ENCODE results near the gene FAM171A1. TPM values are rescaled to one million over a fixed set of nuclear protein-coding genes. Genes with fewer than 3 reads are reported as not detected.
"Not testable (repeated sequence)": the region's sequence is repeated elsewhere in the genome, so short reads cannot be mapped to it uniquely, and the experiment has no call there.

FAM171A1 gene
- total RNA-seq, 2 experiments from 2014 or later: 3.3 to 4.0 TPM

- H3K36me3 Mint-ChIP-seq: no peaks in the 10 kb centered on the region
- no peak overlapping the region for H3K4me3 Mint-ChIP-seq
- ChIA-PET POLR2A (no interaction called here), CTCF (interaction anchor here (1.3 kb wide), 1 partner anchor 7 kb away, joined by 3 read pairs; no protein-coding TSS in a partner anchor)
- intact Hi-C loops (cut with micrococcal nuclease): no loop called here
- no peaks in the 10 kb centered on the region for H3K4me1 Mint-ChIP-seq (ENCODE audit: low read depth)
- no peak for DNase-seq
- H3K27ac Mint-ChIP-seq: no peak overlapping the region
- no peaks in the 10 kb centered on the region for H3K9me3 Mint-ChIP-seq
- no peaks in the 10 kb centered on the region for H3K27me3 Mint-ChIP-seq
Observed at GRCh38 chr10:15393139-15393825, 22.2 kb upstream of the FAM171A1 start.

- H3K4me3 Mint-ChIP-seq: no peak overlapping the region
- intact Hi-C loops (cut with micrococcal nuclease): no loop called here
- H3K27me3 Mint-ChIP-seq: no peaks in the 10 kb centered on the region
- no peaks in the 10 kb centered on the region for H3K4me1 Mint-ChIP-seq (ENCODE audit: low read depth)
- no peak for DNase-seq
- no peaks in the 10 kb centered on the region for H3K9me3 Mint-ChIP-seq
- H3K36me3 Mint-ChIP-seq: no peaks in the 10 kb centered on the region
- CTCF ChIA-PET: no interaction called here
- POLR2A ChIA-PET: no interaction called here
- H3K27ac Mint-ChIP-seq: no peak overlapping the region
Observed at GRCh38 chr10:15391491-15391890, 20.4 kb upstream of the FAM171A1 start.

GRCh38 chr10:15388172-15388571 lies 17.1 kb upstream of the FAM171A1 start:
- H3K36me3 Mint-ChIP-seq; DNase-seq; H3K4me1 Mint-ChIP-seq (ENCODE audit: low read depth); CTCF ChIA-PET; POLR2A ChIA-PET; H3K9me3 Mint-ChIP-seq; intact Hi-C loops (cut with micrococcal nuclease); H3K4me3 Mint-ChIP-seq; H3K27ac Mint-ChIP-seq: not testable (repeated sequence)
- peaks cover 17% of the 10 kb centered on the region for H3K27me3 Mint-ChIP-seq

GRCh38 chr10:15387021-15387420 lies 15.9 kb upstream of the FAM171A1 start:
- intact Hi-C loops (cut with micrococcal nuclease): no loop called here
- ChIA-PET POLR2A (no interaction called here), CTCF (no interaction called here)
- no peak for DNase-seq
- no peak overlapping the region for H3K27ac Mint-ChIP-seq
- H3K9me3 Mint-ChIP-seq: no peaks in the 10 kb centered on the region
- H3K27me3 Mint-ChIP-seq: peaks cover 21% of the 10 kb centered on the region
- no peak overlapping the region for H3K4me3 Mint-ChIP-seq
- no peaks in the 10 kb centered on the region for H3K4me1 Mint-ChIP-seq (ENCODE audit: low read depth)
- H3K36me3 Mint-ChIP-seq: no peaks in the 10 kb centered on the region

GRCh38 chr10:15385552-15386455 lies 14.7 kb upstream of the FAM171A1 start:
- no peak for DNase-seq
- H3K27me3 Mint-ChIP-seq: peaks cover 27% of the 10 kb centered on the region
- H3K4me1 Mint-ChIP-seq (ENCODE audit: low read depth): no peaks in the 10 kb centered on the region
- H3K36me3 Mint-ChIP-seq: no peaks in the 10 kb centered on the region
- no peak overlapping the region for H3K27ac Mint-ChIP-seq
- H3K4me3 Mint-ChIP-seq: no peak overlapping the region
- CTCF ChIA-PET: interaction anchor here (1.4 kb wide), 1 partner anchor 8 kb away, joined by 3 read pairs; no protein-coding TSS in a partner anchor
- POLR2A ChIA-PET: no interaction called here
- intact Hi-C loops (cut with micrococcal nuclease): no loop called here
- no peaks in the 10 kb centered on the region for H3K9me3 Mint-ChIP-seq

- Mint-ChIP-seq H3K27ac (no peak overlapping the region), H3K9me3 (no peaks in the 10 kb centered on the region), H3K4me3 (no peak overlapping the region), H3K36me3 (no peaks in the 10 kb centered on the region), H3K4me1 (ENCODE audit: low read depth) (no peaks in the 10 kb centered on the region), H3K27me3 (peaks cover 36% of the 10 kb centered on the region)
- no peak for DNase-seq
- intact Hi-C loops (cut with micrococcal nuclease): no loop called here
- POLR2A ChIA-PET: no interaction called here
- CTCF ChIA-PET: no interaction called here
Observed at GRCh38 chr10:15381420-15381819, 10.3 kb upstream of the FAM171A1 start.

- H3K36me3 Mint-ChIP-seq: no peaks in the 10 kb centered on the region
- intact Hi-C loops (cut with micrococcal nuclease): loop anchor here (10.0 kb wide), 2 partner anchors 254 to 384 kb away; no protein-coding TSS in a partner anchor
- no peak overlapping the region for H3K4me3 Mint-ChIP-seq
- H3K27ac Mint-ChIP-seq: no peak overlapping the region
- H3K4me1 Mint-ChIP-seq (ENCODE audit: low read depth): no peaks in the 10 kb centered on the region
- ChIA-PET CTCF (no interaction called here), POLR2A (no interaction called here)
- DNase-seq: no peak
- H3K27me3 Mint-ChIP-seq: peaks cover 28% of the 10 kb centered on the region
- no peaks in the 10 kb centered on the region for H3K9me3 Mint-ChIP-seq
Observed at GRCh38 chr10:15379078-15379477, 8.0 kb upstream of the FAM171A1 start.

- Mint-ChIP-seq H3K4me3 (no peak overlapping the region), H3K27me3 (peaks cover 28% of the 10 kb centered on the region), H3K4me1 (ENCODE audit: low read depth) (peaks cover 2% of the 10 kb centered on the region), H3K36me3 (no peaks in the 10 kb centered on the region), H3K27ac (no peak overlapping the region), H3K9me3 (no peaks in the 10 kb centered on the region)
- intact Hi-C loops (cut with micrococcal nuclease): loop anchor here (10.0 kb wide), 2 partner anchors 254 to 384 kb away; no protein-coding TSS in a partner anchor
- ChIA-PET POLR2A (no interaction called here), CTCF (no interaction called here)
- no peak for DNase-seq
Observed at GRCh38 chr10:15378569-15378968, 7.5 kb upstream of the FAM171A1 start.

GRCh38 chr10:15374566-15374965 lies 3.5 kb upstream of the FAM171A1 start:
- no peak for DNase-seq
- H3K27ac Mint-ChIP-seq: no peak overlapping the region
- ChIA-PET POLR2A (no interaction called here), CTCF (no interaction called here)
- no peak overlapping the region for H3K4me3 Mint-ChIP-seq
- H3K4me1 Mint-ChIP-seq (ENCODE audit: low read depth): peaks cover 4% of the 10 kb centered on the region
- intact Hi-C loops (cut with micrococcal nuclease): loop anchor here (10.0 kb wide), 2 partner anchors 250 to 380 kb away; no protein-coding TSS in a partner anchor
- no peaks in the 10 kb centered on the region for H3K9me3 Mint-ChIP-seq
- no peaks in the 10 kb centered on the region for H3K36me3 Mint-ChIP-seq
- H3K27me3 Mint-ChIP-seq: peaks cover 22% of the 10 kb centered on the region

GRCh38 chr10:15374156-15374555 lies 3.1 kb upstream of the FAM171A1 start:
- Mint-ChIP-seq H3K36me3 (no peaks in the 10 kb centered on the region), H3K4me1 (ENCODE audit: low read depth) (peaks cover 8% of the 10 kb centered on the region), H3K9me3 (no peaks in the 10 kb centered on the region), H3K4me3 (no peak overlapping the region), H3K27me3 (peaks cover 22% of the 10 kb centered on the region), H3K27ac (no peak overlapping the region)
- DNase-seq: no peak
- ChIA-PET POLR2A (no interaction called here), CTCF (no interaction called here)
- intact Hi-C loops (cut with micrococcal nuclease): loop anchor here (10.0 kb wide), 2 partner anchors 249 to 379 kb away; no protein-coding TSS in a partner anchor

- no peak overlapping the region for H3K27ac Mint-ChIP-seq
- CTCF ChIA-PET: no interaction called here
- intact Hi-C loops (cut with micrococcal nuclease): loop anchor here (10.0 kb wide), 2 partner anchors 248 to 378 kb away; no protein-coding TSS in a partner anchor
- peaks cover 9% of the 10 kb centered on the region for H3K4me1 Mint-ChIP-seq (ENCODE audit: low read depth)
- H3K4me3 Mint-ChIP-seq: no peak overlapping the region
- no peaks in the 10 kb centered on the region for H3K36me3 Mint-ChIP-seq
- H3K27me3 Mint-ChIP-seq: peaks cover 23% of the 10 kb centered on the region
- no peak for DNase-seq
- POLR2A ChIA-PET: no interaction called here
- H3K9me3 Mint-ChIP-seq: no peaks in the 10 kb centered on the region
Observed at GRCh38 chr10:15373199-15373598, 2.1 kb upstream of the FAM171A1 start.

GRCh38 chr10:15370212-15370855 lies 755 bp downstream of the FAM171A1 start:
- no peak overlapping the region for H3K27ac Mint-ChIP-seq
- H3K36me3 Mint-ChIP-seq: no peaks in the 10 kb centered on the region
- H3K4me1 Mint-ChIP-seq (ENCODE audit: low read depth): peaks cover 9% of the 10 kb centered on the region
- H3K4me3 Mint-ChIP-seq: peak overlapping the region; percentile 70
- CTCF ChIA-PET: interaction anchor here (0.6 kb wide), 3 partner anchors 203 to 265 kb away, joined by 3 to 7 read pairs (median 3); no protein-coding TSS in a partner anchor
- H3K9me3 Mint-ChIP-seq: no peaks in the 10 kb centered on the region
- intact Hi-C loops (cut with micrococcal nuclease): loop anchor here (2.0 to 10.0 kb wide), 3 partner anchors 202 to 376 kb away; partner anchors contain the start of gene NMT2
- peaks cover 15% of the 10 kb centered on the region for H3K27me3 Mint-ChIP-seq
- DNase-seq: peak; percentile 40
- POLR2A ChIA-PET: no interaction called here
